ENCODE results near the gene RAB11FIP2. TPM values are rescaled to one million over a fixed set of nuclear protein-coding genes. Genes with fewer than 3 reads are reported as not detected.
"Not testable (repeated sequence)": the region's sequence is repeated elsewhere in the genome, so short reads cannot be mapped to it uniquely, and the experiment has no call there.

RAB11FIP2 gene
- total RNA-seq, 3 donors from 2014 or later (not counting 1 experiment from before 2014, with no cell fraction given): 30.1 to 37.1 (median 32.1) TPM

DNA sequence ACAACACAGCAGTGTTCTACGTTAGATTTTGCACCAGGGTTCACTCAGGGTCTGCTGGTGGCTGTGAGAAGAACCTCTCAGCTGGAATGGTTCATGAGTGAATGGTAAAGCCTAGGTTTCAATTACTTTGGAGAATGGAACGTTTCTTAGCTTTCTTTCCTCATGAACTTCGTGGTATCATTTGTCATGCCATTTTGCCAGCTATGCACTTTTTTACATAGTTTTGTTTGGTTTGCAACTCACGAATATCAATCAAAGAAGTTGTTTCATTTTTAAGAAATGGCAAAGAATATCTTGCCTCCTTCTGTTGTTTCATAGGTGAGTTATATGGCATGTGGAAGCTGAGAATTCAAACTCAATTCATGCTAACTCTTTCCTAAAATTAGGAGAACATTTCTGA lies 34.1 kb upstream of the RAB11FIP2 start:
- H3K4me1 Mint-ChIP-seq: no peaks in the 10 kb centered on the region
- no peaks in the 10 kb centered on the region for H3K4me1 ChIP-seq (ENCODE audit: control insufficient read depth, insufficient read depth, low read length)
- intact Hi-C loops (cut with micrococcal nuclease): no loop called here

DNA sequence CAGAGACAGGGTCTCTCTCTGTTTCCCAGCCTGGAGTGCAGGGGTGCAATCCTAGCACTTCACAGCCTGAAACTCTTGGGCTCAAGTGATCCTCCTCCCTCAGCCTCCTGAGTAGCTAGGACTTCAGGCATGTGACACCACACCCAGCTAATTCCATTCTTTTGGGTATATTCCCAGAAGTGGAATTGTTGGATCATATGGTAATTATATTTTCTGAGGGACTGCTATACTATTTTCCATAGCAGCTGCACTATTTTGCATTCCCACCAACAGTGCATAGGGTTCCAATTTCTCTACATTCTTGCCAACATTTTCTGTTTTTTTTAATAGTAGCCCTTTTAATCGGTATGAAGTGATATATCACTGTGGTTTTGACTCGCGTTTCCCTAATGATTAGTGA lies 30.0 kb upstream of the RAB11FIP2 start:
- Mint-ChIP-seq H3K36me3 (no peaks in the 10 kb centered on the region), H3K4me3 (no peak overlapping the region), H3K9me3 (no peaks in the 10 kb centered on the region), H3K4me1 (no peaks in the 10 kb centered on the region), H3K27me3 (ENCODE audit: low read depth in 2 of 2) (peaks cover 12 to 15% of the 10 kb centered on the region in 2 donors), H3K27ac (no peak overlapping the region)
- Histone ChIP-seq H3K4me1 (ENCODE audit: control insufficient read depth, insufficient read depth, low read length) (no peaks in the 10 kb centered on the region), H3K27ac (ENCODE audit: low read length) (no peak overlapping the region), H3K4me3 (ENCODE audit: low read length) (no peak overlapping the region), H3K36me3 (ENCODE audit: control insufficient read depth, insufficient read depth, low read length) (no peaks in the 10 kb centered on the region), H3K9me3 (ENCODE audit: control insufficient read depth, insufficient read depth, low read length) (no peaks in the 10 kb centered on the region), H3K27me3 (ENCODE audit: control insufficient read depth, insufficient read depth, low read length) (no peaks in the 10 kb centered on the region)
- 97% methylated on average over 3 of the region's 3 CpGs for WGBS (ENCODE audit: insufficient coverage)
- intact Hi-C loops (cut with micrococcal nuclease): no loop called here
- TF ChIP-seq, protein P1, sequence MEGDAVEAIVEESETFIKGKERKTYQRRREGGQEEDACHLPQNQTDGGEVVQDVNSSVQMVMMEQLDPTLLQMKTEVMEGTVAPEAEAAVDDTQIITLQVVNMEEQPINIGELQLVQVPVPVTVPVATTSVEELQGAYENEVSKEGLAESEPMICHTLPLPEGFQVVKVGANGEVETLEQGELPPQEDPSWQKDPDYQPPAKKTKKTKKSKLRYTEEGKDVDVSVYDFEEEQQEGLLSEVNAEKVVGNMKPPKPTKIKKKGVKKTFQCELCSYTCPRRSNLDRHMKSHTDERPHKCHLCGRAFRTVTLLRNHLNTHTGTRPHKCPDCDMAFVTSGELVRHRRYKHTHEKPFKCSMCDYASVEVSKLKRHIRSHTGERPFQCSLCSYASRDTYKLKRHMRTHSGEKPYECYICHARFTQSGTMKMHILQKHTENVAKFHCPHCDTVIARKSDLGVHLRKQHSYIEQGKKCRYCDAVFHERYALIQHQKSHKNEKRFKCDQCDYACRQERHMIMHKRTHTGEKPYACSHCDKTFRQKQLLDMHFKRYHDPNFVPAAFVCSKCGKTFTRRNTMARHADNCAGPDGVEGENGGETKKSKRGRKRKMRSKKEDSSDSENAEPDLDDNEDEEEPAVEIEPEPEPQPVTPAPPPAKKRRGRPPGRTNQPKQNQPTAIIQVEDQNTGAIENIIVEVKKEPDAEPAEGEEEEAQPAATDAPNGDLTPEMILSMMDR (IDR thresholded peaks at IDR 0.05): no peak
- no peak for ATAC-seq
- DNase-seq: no peak

More for the DNA sequence above, 34.1 kb upstream of the RAB11FIP2 start:
- H3K9me3 ChIP-seq (ENCODE audit: control insufficient read depth, insufficient read depth, low read length): no peaks in the 10 kb centered on the region
- no peak for DNase-seq
- no peaks in the 10 kb centered on the region for H3K36me3 ChIP-seq (ENCODE audit: control insufficient read depth, insufficient read depth, low read length)
- 75% methylated on average over 4 of the region's 4 CpGs for WGBS (ENCODE audit: insufficient coverage)
- no peaks in the 10 kb centered on the region for H3K36me3 Mint-ChIP-seq
- H3K27me3 Mint-ChIP-seq (ENCODE audit: low read depth in 2 of 2): peaks cover 12 to 16% of the 10 kb centered on the region in 2 donors
- no peak overlapping the region for H3K27ac Mint-ChIP-seq
- no peak for ATAC-seq
- no peaks in the 10 kb centered on the region for H3K27me3 ChIP-seq (ENCODE audit: control insufficient read depth, insufficient read depth, low read length)
- H3K27ac ChIP-seq (ENCODE audit: low read length): no peak overlapping the region
- H3K9me3 Mint-ChIP-seq: peaks cover 3% of the 10 kb centered on the region in 2 donors
- TF ChIP-seq, protein P1 (IDR thresholded peaks at IDR 0.05): no peak
- no peak overlapping the region for H3K4me3 ChIP-seq (ENCODE audit: low read length)
- no peak overlapping the region for H3K4me3 Mint-ChIP-seq

DNA sequence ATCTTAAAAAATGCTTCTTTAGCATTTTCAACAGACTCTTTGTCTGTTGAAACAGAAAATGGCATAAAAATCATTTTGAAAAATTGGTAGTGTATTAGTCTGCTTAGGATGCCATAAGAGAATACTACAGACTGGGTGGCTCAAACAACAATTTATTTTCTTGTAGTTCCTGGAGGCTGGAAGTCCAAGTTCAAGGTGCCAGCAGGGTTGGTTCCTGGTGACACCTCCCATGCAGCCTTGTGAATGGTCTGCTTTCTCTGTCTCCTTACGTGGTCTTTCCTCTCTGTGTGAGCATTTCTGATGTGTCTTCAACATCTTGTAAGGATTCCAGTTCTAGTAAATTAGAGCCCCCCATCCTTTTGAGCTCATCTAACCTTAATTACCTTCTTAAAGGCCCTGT lies 26.1 kb upstream of the RAB11FIP2 start:
- peaks cover 19 to 29% of the 10 kb centered on the region in 2 donors for H3K27me3 Mint-ChIP-seq (ENCODE audit: low read depth in 2 of 2)
- H3K4me3 Mint-ChIP-seq: no peak overlapping the region
- no peaks in the 10 kb centered on the region for H3K27me3 ChIP-seq (ENCODE audit: control insufficient read depth, insufficient read depth, low read length)
- intact Hi-C loops (cut with micrococcal nuclease): no loop called here
- DNase-seq (no peak), ATAC-seq (no peak)
- no peak overlapping the region for H3K4me3 ChIP-seq (ENCODE audit: low read length)
- no peaks in the 10 kb centered on the region for H3K36me3 Mint-ChIP-seq
- 93% methylated on average over 1 of the region's 1 CpG for WGBS (ENCODE audit: insufficient coverage)
- H3K27ac ChIP-seq (ENCODE audit: low read length): no peak overlapping the region
- H3K4me1 ChIP-seq (ENCODE audit: control insufficient read depth, insufficient read depth, low read length): no peaks in the 10 kb centered on the region
- TF ChIP-seq, protein P1 (IDR thresholded peaks at IDR 0.05): no peak
- H3K4me1 Mint-ChIP-seq: no peaks in the 10 kb centered on the region
- H3K9me3 ChIP-seq (ENCODE audit: control insufficient read depth, insufficient read depth, low read length): no peaks in the 10 kb centered on the region
- no peak overlapping the region for H3K27ac Mint-ChIP-seq
- H3K9me3 Mint-ChIP-seq: no peaks in the 10 kb centered on the region
- H3K36me3 ChIP-seq (ENCODE audit: control insufficient read depth, insufficient read depth, low read length): no peaks in the 10 kb centered on the region

DNA sequence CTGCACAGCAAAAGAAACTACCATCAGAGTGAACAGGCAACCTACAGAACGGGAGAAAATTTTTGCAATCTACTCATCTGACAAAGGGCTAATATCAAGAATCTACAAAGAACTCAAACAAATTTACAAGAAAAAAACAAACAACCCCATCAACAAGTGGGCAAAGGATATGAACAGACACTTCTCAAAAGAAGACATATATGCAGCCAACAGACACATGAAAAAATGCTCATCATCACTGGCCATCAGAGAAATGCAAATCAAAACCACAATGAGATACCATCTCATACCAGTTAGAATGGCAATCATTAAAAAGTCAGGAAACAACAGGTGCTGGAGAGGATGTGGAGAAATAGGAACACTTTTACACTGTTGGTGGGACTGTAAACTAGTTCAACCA lies 20.6 kb upstream of the RAB11FIP2 start:
- ATAC-seq; H3K4me3 ChIP-seq (ENCODE audit: low read length): not testable (repeated sequence)
- no CpG with 5 or more reads among the region's 1 CpG for WGBS (ENCODE audit: insufficient coverage)

More for the DNA sequence above, 20.6 kb upstream of the RAB11FIP2 start:
- H3K4me1 Mint-ChIP-seq; H3K9me3 Mint-ChIP-seq; H3K4me3 Mint-ChIP-seq; DNase-seq; H3K27ac ChIP-seq (ENCODE audit: low read length); H3K36me3 Mint-ChIP-seq; H3K4me1 ChIP-seq (ENCODE audit: control insufficient read depth, insufficient read depth, low read length); H3K27ac Mint-ChIP-seq; H3K9me3 ChIP-seq (ENCODE audit: control insufficient read depth, insufficient read depth, low read length); H3K36me3 ChIP-seq (ENCODE audit: control insufficient read depth, insufficient read depth, low read length); H3K27me3 ChIP-seq (ENCODE audit: control insufficient read depth, insufficient read depth, low read length); intact Hi-C loops (cut with micrococcal nuclease): not testable (repeated sequence)
- peaks cover 30 to 35% of the 10 kb centered on the region in 2 donors for H3K27me3 Mint-ChIP-seq (ENCODE audit: low read depth in 2 of 2)
